IgD-negative memory B cell (primary cell): ENCODE data around the gene ATP23. TPM values are rescaled to one million over a fixed set of nuclear protein-coding genes. Genes with fewer than 3 reads are reported as not detected.

Experiments
- H3K27ac Mint-ChIP-seq, 3 donors: one replicate each; pipeline ENCODE4 v1.8.0; 2020 to 2022; ENCODE audit warnings: mild to moderate bottlenecking in 3 of 3, mixed read lengths in 3 of 3, moderate library complexity in 1 of 3
- H3K27me3 Mint-ChIP-seq: one replicate; pipeline ENCODE4 v1.8.0; 2021; ENCODE audit warnings: mixed read lengths
- H3K36me3 Mint-ChIP-seq: one replicate; pipeline ENCODE4 v1.8.0; 2020; ENCODE audit warnings: mild to moderate bottlenecking, mixed read lengths
- H3K4me1 Mint-ChIP-seq, 3 donors: one replicate each; pipeline ENCODE4 v1.8.0; 2020 to 2022; ENCODE audit warnings: mixed read lengths in 3 of 3, mild to moderate bottlenecking in 1 of 3
- H3K4me3 Mint-ChIP-seq, 4 donors: one replicate each; pipeline ENCODE4 v1.8.0; 2020 to 2022; ENCODE audit warnings: mild to moderate bottlenecking in 4 of 4, mixed read lengths in 4 of 4, moderate library complexity in 3 of 4
- H3K9me3 Mint-ChIP-seq, 3 donors: one replicate each; pipeline ENCODE4 v1.8.0; 2020 to 2021; ENCODE audit warnings: mixed read lengths in 3 of 3, mild to moderate bottlenecking in 1 of 3
- polyA plus RNA-seq: library from polyadenylated mRNA; unstranded; fragments of 300-500 nt; fragmentation: Illumina TruSeq; gene quantifications from one replicate; pipeline ENCODE4 v1.2.3, GENCODE V29; 2021

ATP23 gene, protein sequence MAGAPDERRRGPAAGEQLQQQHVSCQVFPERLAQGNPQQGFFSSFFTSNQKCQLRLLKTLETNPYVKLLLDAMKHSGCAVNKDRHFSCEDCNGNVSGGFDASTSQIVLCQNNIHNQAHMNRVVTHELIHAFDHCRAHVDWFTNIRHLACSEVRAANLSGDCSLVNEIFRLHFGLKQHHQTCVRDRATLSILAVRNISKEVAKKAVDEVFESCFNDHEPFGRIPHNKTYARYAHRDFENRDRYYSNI
- 18.3 TPM for polyA plus RNA-seq

DNA sequence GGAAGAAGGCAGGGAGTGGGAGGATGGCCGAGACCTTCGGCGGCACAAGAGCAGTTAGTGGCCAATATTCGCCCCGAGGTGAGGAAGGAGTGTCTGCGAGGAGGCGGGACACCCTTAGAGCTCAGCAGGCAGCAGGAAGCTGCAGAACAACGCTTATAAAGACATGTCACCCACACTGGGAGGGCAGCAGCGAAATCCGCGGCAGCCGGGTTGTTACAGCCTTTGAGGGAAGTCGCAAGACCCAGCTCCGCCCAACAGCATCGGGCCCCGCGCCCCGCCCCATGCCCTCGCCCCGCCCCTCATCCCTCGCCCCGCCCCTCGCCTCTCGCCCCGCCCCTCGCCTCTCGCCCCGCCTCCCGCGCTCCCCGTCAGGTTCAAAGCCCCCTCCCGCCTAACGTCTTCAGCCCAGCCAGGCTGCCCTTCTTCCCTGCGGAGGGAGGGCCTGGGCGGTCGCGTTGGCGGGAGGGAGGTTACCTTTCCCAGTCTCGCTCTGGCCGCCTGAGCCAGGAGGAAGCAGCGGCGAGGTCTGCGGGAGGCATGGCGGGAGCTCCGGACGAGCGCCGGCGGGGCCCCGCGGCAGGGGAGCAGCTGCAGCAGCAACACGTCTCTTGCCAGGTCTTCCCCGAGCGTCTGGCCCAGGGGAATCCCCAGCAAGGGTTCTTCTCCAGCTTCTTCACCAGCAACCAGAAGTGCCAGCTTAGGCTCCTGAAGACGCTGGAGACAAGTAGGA, at the start of gene ATP23:
Gene ATP23, plus strand, starts transcription at position 403 of the 730 bp plus-strand sequence. Its CDS starts 135 bp downstream, at position 538.
- Mint-ChIP-seq H3K36me3 (no peaks in the 10 kb centered on the region), H3K27me3 (no peaks in the 10 kb centered on the region), H3K9me3 (no peaks in the 10 kb centered on the region), H3K4me3 (peak within 1 kb of the TSS; percentile 83 to 99 (median 96)), H3K27ac (peak within 1 kb of the TSS; percentile 77 to 97 (median 95)), H3K4me1 (peaks cover 22 to 25% (median 24%) of the 10 kb centered on the region in 3 donors)

DNA sequence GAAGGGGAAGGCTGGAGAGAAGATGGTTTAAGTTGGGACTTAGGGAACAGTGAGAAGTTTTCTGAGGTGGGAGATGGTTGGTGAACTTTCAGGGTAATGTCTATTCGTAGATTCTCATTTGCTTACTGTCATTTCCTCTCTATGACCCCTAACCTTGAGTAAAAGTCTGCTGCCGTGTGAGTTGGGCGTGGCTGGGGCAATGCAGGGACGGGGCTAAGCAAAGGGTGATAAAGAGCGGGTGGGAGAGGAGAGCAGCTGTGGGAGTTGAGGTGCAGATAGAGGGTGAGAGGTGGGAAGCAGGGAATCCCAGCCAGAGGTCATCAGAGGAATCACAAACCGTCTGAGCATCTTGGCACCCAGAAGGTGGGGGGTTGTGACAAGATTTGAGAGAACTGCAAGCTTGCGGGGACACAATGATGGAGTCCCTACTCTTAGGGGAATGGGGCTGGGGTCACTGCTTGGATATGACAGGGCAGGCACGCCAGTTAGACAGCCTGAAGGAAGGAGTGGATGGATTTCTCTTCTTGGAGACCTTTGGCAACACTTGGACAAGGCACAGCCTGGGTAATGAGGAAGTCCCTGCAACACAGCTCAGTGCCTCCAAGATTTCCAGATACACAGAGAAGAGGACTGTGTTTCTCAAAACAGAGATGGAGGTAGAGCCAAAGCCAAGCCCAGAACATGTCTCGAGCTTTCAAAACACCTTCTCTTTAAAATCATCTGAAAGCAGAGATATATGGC, 49.0 kb upstream of the ATP23 start:
- Mint-ChIP-seq H3K4me1 (peaks cover 25 to 39% (median 38%) of the 10 kb centered on the region in 3 donors), H3K9me3 (no peaks in the 10 kb centered on the region), H3K36me3 (peaks cover 3% of the 10 kb centered on the region), H3K27ac (peak overlapping the region in 1 of 3 donors; percentile 14), H3K27me3 (peaks cover 2% of the 10 kb centered on the region), H3K4me3 (peak overlapping the region in 1 of 4 donors; percentile 35)

DNA sequence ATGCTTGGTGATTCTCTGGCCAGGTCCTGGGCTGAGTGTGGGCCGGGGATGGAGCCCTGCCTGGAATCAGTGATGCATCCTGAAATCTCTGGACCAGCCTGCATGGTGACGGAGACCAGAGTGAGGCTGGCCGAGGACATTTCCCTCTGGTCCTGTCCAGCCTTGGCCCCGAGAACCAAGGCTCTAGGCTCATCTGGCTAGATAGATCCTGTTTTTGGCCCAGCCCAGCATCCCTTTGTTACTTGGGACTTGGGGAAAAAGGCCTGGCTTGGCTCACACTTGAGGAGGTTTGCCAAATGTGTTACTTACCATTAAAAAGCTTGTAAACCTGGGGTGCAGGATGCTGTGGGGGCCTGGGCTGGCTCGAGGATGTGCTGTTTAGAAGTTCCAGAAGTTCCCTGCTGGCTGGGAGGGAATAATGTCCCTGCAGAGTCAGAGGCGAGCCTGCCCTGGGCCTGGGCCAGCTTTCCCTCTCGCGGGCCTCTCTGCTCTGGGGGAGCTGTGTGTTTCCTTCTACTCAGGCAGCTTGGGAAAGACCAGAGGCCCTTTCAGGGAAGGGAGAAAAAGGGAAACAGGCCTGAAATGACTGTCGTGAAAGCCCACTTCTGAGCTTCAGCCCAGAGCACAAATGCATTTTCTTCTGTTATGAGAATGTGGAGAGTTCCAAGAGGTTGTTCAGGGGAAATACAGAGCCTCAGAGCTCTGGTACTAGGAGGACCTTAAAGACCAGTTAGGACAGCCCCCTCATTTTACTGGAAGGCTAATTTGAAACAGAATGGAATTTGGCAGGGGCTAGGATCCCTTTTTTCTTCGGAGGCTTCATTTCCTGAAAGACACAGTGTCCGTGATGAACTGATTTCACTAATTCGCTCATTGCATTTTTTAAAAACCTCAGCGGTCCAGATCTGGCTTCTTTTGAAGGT, 47.7 kb upstream of the ATP23 start:
- peaks cover 3% of the 10 kb centered on the region for H3K36me3 Mint-ChIP-seq
- H3K27ac Mint-ChIP-seq = peak overlapping the region in 1 of 3 donors; percentile 8
- H3K4me1 Mint-ChIP-seq = peaks cover 37 to 52% (median 51%) of the 10 kb centered on the region in 3 donors
- H3K27me3 Mint-ChIP-seq = no peaks in the 10 kb centered on the region
- H3K4me3 Mint-ChIP-seq = peak overlapping the region in 2 of 4 donors; percentile 21 to 30
- no peaks in the 10 kb centered on the region for H3K9me3 Mint-ChIP-seq

DNA sequence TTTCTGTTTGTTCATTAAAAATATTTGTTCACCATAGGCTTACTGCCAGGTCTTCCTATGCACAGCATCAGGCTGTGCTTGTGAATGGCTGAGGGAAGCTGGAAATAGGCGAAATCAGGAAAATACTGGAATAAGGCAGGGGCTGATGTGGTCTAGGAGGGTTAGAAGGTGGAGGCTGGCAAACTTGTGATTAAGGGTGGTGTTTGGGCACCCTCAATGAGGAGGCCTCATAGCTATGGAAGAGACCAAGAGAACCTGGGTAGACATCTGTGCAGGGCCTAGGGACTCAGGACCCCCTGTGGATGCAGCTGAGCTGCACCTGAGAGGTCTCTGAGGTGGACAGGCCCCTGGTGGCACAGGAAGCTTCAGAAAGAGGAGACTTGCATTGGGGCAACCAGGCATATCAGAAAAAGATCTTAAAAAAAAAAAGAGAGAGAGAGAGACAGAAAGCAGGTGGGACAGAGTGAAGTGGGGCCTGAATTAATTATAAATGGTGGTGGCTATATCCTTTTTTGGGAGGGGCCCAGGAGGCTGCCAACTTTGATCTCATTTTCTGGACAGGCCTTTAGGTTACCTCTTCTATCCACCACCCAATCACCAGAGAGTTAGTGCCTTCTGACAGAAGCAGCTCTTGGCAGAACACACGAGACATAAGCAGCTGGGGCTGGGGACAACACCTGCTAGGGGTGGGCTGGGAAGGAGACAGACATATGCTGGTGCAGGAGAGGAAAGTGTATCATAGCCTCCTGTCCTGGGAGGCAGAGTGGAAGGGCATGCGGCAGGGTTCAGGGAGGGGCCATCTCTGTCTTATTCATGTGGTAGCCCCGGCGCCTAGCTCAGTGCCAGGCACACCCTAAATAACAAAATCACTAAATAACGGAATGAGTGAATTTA, 46.7 kb upstream of the ATP23 start:
- H3K9me3 Mint-ChIP-seq = no peaks in the 10 kb centered on the region

DNA sequence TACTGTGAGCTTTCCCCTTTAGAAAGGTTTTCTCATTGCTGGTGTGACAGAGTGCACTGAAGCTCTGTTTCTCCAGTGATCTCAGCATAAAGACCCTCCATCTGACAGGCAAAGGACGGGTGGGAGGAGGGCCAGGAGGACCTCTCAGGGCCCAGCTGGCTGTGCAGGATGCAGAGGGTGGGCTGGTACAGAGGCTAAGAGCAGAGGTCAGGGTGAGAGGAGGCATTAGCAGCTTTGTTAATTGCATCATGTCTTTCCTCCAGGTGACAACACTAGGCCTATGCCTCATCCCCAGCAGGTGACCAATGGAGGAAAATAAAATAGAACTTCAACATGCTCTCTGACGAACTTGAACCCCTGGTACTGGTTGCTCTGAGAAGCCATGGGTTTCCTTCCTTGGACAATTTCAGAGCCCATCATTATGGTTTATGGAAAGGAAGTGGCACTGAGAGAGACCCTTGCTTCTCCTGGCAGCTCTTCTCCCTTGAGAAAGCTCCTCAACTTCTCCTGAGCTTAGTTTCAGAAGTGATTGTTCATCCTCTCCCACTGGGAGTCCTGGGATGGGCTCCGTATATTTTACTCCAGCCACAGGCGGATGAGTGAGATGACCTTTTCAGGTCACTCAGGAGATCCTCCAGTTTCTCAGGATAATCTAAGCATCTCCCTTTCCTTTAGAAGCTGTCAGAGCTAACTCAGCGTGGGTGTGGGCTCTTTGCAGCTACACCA, 45.8 kb upstream of the ATP23 start:
- Mint-ChIP-seq H3K4me1 (peaks cover 45 to 61% (median 56%) of the 10 kb centered on the region in 3 donors), H3K4me3 (peak overlapping the region; percentile 21 to 93 (median 80)), H3K9me3 (no peaks in the 10 kb centered on the region), H3K36me3 (peaks cover 3% of the 10 kb centered on the region), H3K27ac (peak overlapping the region in 2 of 3 donors; percentile 36 to 94), H3K27me3 (no peaks in the 10 kb centered on the region)

More for the DNA sequence above, 46.7 kb upstream of the ATP23 start:
- Mint-ChIP-seq H3K27me3 (no peaks in the 10 kb centered on the region), H3K36me3 (peaks cover 3% of the 10 kb centered on the region), H3K27ac (peak overlapping the region; percentile 8 to 48 (median 48)), H3K4me3 (peak overlapping the region in 3 of 4 donors; percentile 20 to 39 (median 21)), H3K4me1 (peaks cover 43 to 60% (median 58%) of the 10 kb centered on the region in 3 donors)

DNA sequence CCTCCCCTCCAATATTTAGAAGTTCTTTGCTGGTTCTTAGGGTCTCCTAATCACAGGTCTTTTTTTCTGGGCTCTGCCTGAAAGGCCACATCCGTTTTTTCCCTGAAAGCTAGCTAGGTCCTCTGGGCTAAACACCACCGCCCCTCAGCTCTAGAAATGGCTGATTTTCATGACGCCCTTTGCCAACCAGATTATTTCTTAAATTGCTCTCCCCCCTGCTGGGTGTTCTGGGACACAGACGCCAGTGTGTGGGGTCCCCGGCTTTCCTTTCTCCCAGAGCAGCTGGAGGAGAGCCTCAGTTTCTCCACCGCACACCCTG, 45.3 kb upstream of the ATP23 start:
- Mint-ChIP-seq H3K9me3 (no peaks in the 10 kb centered on the region), H3K27me3 (no peaks in the 10 kb centered on the region), H3K4me1 (peaks cover 45 to 61% (median 53%) of the 10 kb centered on the region in 3 donors), H3K4me3 (peak overlapping the region; percentile 21 to 93 (median 80)), H3K27ac (peak overlapping the region in 2 of 3 donors; percentile 36 to 94), H3K36me3 (peaks cover 3% of the 10 kb centered on the region)

DNA sequence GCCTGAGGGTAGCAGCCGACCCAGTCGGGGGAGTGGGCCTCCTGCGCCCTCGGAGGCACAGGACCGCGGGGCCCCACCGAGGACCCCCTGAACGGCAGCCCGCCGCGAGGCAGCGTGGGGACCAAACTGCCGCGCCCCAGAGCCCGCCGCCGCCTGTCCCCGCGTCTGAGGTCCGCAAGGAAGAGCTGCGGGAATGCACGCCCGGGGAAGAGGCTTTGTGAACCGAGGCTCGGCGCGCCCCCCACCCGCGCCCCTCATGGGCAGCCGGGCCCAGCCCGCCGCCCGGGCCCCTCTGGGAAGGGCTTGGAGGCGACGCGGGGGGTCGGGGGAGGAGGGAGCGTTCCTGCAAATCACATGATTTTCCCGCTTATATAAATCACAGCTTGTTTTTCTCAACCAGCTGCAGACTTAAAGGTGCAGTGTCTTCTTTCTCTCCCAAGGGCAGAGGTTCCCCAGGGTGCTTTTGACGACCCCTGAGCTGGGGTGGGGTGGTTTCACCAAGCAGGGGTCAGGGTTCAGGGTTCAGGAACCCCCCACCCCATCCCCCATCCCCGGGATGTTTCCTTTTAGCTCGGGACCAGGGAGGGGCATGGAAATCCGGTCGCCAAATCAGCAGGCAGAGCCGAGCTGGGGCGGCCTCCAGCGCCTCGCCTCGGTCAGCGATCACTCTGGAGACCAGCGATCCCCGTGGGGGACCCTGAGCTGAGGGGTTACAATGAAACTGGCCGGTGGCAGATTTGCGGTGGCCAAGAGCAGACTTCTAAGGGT, 44.7 kb upstream of the ATP23 start:
- Mint-ChIP-seq H3K27me3 (no peaks in the 10 kb centered on the region), H3K27ac (peak overlapping the region; percentile 96 to 100 (median 98)), H3K4me1 (peaks cover 45 to 61% (median 51%) of the 10 kb centered on the region in 3 donors), H3K36me3 (peaks cover 3% of the 10 kb centered on the region), H3K4me3 (peak overlapping the region; percentile 78 to 93 (median 85)), H3K9me3 (no peaks in the 10 kb centered on the region)

DNA sequence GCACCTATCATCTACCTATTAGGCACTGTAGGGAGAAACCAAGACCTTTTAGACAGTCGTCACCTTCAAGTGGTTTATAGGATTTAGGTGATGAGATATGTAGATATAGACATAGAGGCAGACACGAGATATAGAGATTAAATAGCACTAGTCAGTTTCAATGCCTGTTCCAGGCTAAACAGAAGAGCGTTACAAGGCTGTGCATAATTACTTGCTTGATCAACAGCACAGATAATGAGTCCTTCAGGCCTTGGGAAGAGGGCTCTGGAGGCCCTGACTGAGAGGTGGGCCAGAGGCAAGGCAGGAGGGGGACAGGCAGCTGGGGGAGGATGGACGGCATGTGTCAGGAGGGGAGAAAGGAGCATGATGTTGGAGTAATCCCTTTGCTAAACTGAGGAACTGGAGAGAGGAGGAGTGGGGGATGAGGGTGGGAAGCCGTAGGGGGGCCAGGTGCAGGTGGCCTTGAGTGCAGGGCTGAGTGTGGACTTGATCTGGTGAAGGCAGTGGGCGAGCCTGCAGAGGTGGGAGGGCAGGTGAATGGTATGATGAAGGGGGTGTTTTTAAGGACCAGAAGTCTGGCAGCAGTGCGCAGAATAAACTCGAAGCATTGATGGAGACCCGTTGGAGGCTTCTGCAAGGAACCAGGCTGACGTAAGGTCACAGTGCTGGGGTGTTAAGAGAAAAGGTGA, 43.9 kb upstream of the ATP23 start:
- H3K27me3 Mint-ChIP-seq = no peaks in the 10 kb centered on the region
- no peaks in the 10 kb centered on the region for H3K36me3 Mint-ChIP-seq
- H3K27ac Mint-ChIP-seq = peak overlapping the region; percentile 96 to 100 (median 98)
- H3K4me3 Mint-ChIP-seq = peak overlapping the region; percentile 78 to 89 (median 80)
- no peaks in the 10 kb centered on the region for H3K9me3 Mint-ChIP-seq
- peaks cover 39 to 55% (median 45%) of the 10 kb centered on the region in 3 donors for H3K4me1 Mint-ChIP-seq

DNA sequence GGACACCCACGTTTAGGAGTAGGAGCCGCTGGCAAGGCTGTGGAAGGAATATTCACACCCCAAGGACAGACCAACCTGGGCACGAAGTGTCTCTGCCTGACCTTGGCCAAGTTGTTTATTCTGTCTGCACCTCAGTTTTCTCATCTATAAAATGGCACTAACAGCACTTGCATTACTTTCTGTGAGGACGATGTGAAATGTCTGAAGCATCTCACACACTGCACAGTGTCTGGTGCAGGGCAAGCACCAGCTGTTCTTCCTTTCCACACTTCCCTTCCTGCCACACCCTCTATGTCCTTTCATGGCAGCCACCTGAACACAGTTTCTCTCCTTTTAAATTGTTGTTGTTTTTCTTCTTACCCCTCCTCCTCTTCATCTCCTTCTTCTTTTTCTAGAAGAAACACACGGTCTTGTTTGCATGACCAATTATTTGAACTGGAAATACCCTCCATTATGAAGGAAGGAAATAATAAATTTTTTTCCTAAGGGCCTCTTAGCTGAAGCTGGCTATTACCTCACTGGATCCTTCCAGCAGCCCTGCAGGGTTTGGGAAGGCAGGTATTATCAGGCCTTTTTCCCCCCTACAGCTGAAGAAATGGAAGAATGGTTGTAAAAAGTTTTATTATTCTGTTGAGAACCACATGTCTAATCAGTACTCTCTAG, 42.9 kb upstream of the ATP23 start:
- no peaks in the 10 kb centered on the region for H3K9me3 Mint-ChIP-seq
- H3K4me3 Mint-ChIP-seq = peak overlapping the region; percentile 77 to 85 (median 80)
- no peaks in the 10 kb centered on the region for H3K27me3 Mint-ChIP-seq
- no peaks in the 10 kb centered on the region for H3K36me3 Mint-ChIP-seq
- peak overlapping the region; percentile 96 to 100 (median 98) for H3K27ac Mint-ChIP-seq
- H3K4me1 Mint-ChIP-seq = peaks cover 39 to 55% (median 45%) of the 10 kb centered on the region in 3 donors

DNA sequence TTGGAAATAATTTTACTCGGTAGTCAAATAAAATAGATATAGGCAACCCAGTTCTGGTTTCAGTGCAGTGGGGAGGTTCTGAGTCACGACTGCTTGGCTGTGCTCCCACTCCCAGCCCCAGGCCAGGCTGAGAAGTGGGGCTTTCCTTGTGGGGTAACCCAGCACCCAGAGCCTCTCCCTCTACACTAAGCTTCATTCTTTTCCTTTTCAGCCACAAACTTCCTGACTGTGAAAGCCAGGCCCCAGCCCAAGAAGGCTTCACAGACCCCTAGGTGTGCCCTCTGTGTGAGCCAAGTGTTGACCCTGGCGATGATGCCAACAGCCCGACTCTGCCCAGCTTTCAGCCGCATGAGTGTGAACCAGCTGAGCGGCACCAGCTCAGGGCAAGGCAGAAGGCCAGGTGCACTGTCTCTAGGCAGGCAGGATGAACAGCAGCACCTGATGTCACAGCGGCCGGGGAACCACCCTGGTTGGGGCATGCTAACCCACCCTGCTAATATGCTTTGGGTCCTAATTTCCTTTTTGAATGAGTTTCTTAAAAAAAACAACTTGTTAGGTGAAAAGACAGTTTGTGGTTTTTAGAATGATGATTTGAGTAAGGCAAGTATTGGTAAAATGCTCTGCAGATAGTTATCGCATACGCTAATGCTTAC, 42.2 kb upstream of the ATP23 start:
- Mint-ChIP-seq H3K4me3 (peak overlapping the region; percentile 77 to 86 (median 80)), H3K27me3 (no peaks in the 10 kb centered on the region), H3K9me3 (no peaks in the 10 kb centered on the region), H3K27ac (peak overlapping the region; percentile 96 to 100 (median 98)), H3K4me1 (peaks cover 39 to 51% (median 42%) of the 10 kb centered on the region in 3 donors), H3K36me3 (no peaks in the 10 kb centered on the region)

DNA sequence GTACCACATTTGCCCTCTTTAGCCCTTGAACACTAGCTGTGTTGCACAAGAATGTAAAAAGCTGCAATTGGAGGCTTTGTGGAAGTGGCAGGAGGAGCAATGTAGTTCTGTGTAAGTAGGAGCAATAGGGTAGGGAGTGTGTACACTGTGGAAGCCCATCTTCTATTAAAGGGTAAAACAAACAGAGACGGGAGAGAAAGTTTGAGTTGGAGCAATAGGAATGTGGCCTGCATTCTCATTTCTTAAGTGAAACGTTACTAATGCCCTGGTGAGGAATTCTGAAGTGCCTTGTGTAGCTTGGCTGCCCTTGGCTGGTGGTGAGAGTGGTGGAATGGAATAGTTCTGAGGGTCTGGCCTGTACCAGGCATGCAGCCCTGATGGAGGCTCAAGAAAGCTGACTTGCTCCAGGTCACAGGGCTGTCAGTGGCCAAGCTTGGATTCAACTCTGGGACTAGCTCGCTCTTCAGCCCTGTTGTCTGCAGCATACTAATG, 38.8 kb upstream of the ATP23 start:
- H3K36me3 Mint-ChIP-seq = no peaks in the 10 kb centered on the region
- peaks cover 10% of the 10 kb centered on the region for H3K27me3 Mint-ChIP-seq
- peak overlapping the region in 1 of 3 donors; percentile 60 for H3K27ac Mint-ChIP-seq
- H3K4me3 Mint-ChIP-seq = no peak overlapping the region
- peaks cover 20 to 27% (median 21%) of the 10 kb centered on the region in 3 donors for H3K4me1 Mint-ChIP-seq
- no peaks in the 10 kb centered on the region for H3K9me3 Mint-ChIP-seq
